CD14-positive monocyte (primary cell): Measurements from ENCODE around the gene ZNF652. TPM values are rescaled to one million over a fixed set of nuclear protein-coding genes. Genes with fewer than 3 reads are reported as not detected.
"Not testable (repeated sequence)": the region's sequence is repeated elsewhere in the genome, so short reads cannot be mapped to it uniquely, and the experiment has no call there.

Experiments used
- DNase-seq, 3 donors: peaks; one replicate each; pipeline ENCODE4 v3.0.0-alpha.2; 2011 to 2022
- H2AFZ ChIP-seq: 2 replicates; pipeline ENCODE4 v1.6.0; 2012; ENCODE audit warnings: mild to moderate bottlenecking, low read depth, low read length, inconsistent platforms; ENCODE audit not compliant: insufficient read depth, poor library complexity, severe bottlenecking
- H3K27ac ChIP-seq, 2 donors: 1 replicate in 1 of 2; 2 replicates in 1 of 2; pipeline ENCODE4 v1.5.1; 2012 to 2013; ENCODE audit warnings: low read length in 2 of 2, control low read depth in 1 of 2, inconsistent platforms in 1 of 2, low read depth in 1 of 2, mild to moderate bottlenecking in 1 of 2
- H3K27me3 ChIP-seq, 2 donors: one replicate each; pipeline versions ENCODE4 v1.6.0 to v1.6.1; 2011 to 2013; ENCODE audit warnings: low read length in 2 of 2; ENCODE audit not compliant: control insufficient read depth in 2 of 2, insufficient read depth in 2 of 2
- H3K36me3 ChIP-seq, 2 donors: replicated peaks in 1 of 2; 1 replicate in 1 of 2; 2 replicates in 1 of 2; pipeline versions ENCODE4 v1.5.1 to v1.6.1; 2012 to 2013; ENCODE audit warnings: low read length in 2 of 2, control low read depth in 1 of 2, inconsistent platforms in 1 of 2, mild to moderate bottlenecking in 1 of 2; ENCODE audit not compliant: insufficient read depth in 2 of 2, control insufficient read depth in 1 of 2
- H3K4me1 ChIP-seq, 2 donors: 1 replicate in 1 of 2; 2 replicates in 1 of 2; pipeline versions ENCODE4 v1.5.1 to v1.6.1; 2012 to 2013; ENCODE audit warnings: low read length in 2 of 2, control low read depth in 1 of 2, inconsistent platforms in 1 of 2, mild to moderate bottlenecking in 1 of 2, moderate library complexity in 1 of 2; ENCODE audit not compliant: insufficient read depth in 2 of 2, control insufficient read depth in 1 of 2
- H3K4me2 ChIP-seq: replicated peaks from 2 replicates; pipeline ENCODE3; 2012; ENCODE audit warnings: low read length, moderate library complexity, mild to moderate bottlenecking; ENCODE audit not compliant: poor library complexity, severe bottlenecking; ENCODE audit errors: extremely low read depth
- H3K4me3 ChIP-seq, 3 experiments: fragments of 200-600 bp in 1 of 3; sonication (generic) in 1 of 3; replicated peaks in 1 of 3; 1 replicate in 2 of 3; 2 replicates in 1 of 3; pipeline ENCODE4 v1.5.1; 2011 to 2013; ENCODE audit warnings: low read length in 3 of 3, mild to moderate bottlenecking in 3 of 3, control low read depth in 2 of 3, low read depth in 2 of 3, inconsistent platforms in 1 of 3, moderate library complexity in 1 of 3
- H3K79me2 ChIP-seq: 2 replicates; pipeline ENCODE4 v1.6.0; 2012; ENCODE audit warnings: mild to moderate bottlenecking, control low read depth, inconsistent platforms, low read length, moderate library complexity; ENCODE audit not compliant: insufficient read depth
- H3K9ac ChIP-seq: 2 replicates; pipeline ENCODE4 v1.6.0; 2017; ENCODE audit warnings: low read length, mild to moderate bottlenecking; ENCODE audit not compliant: insufficient read depth, poor library complexity, severe bottlenecking
- H3K9me3 ChIP-seq, 2 donors: replicated peaks in 1 of 2; 1 replicate in 1 of 2; 2 replicates in 1 of 2; pipeline versions ENCODE4 v1.5.1 to v1.6.1; 2012 to 2013; ENCODE audit warnings: low read length in 2 of 2, control low read depth in 1 of 2; ENCODE audit not compliant: control insufficient read depth in 1 of 2, insufficient read depth in 1 of 2
- H4K20me1 ChIP-seq: 2 replicates; pipeline ENCODE4 v1.6.0; 2012; ENCODE audit warnings: mild to moderate bottlenecking, low read length, control low read depth, moderate library complexity; ENCODE audit not compliant: insufficient read depth
- H3K27ac Mint-ChIP-seq, 7 donors: one replicate each; pipeline ENCODE4 v1.8.0; 2020; ENCODE audit warnings: mild to moderate bottlenecking in 7 of 7, mixed read lengths in 7 of 7, moderate library complexity in 6 of 7, inconsistent platforms in 2 of 7
- H3K27me3 Mint-ChIP-seq, 3 donors: one replicate each; pipeline ENCODE4 v1.8.0; 2021 to 2022; ENCODE audit warnings: low read depth in 3 of 3, mild to moderate bottlenecking in 3 of 3, mixed read lengths in 3 of 3, moderate library complexity in 3 of 3, inconsistent platforms in 1 of 3
- H3K36me3 Mint-ChIP-seq, 2 donors: one replicate each; pipeline ENCODE4 v1.8.0; 2020; ENCODE audit warnings: mixed read lengths in 2 of 2, inconsistent platforms in 1 of 2, mild to moderate bottlenecking in 1 of 2
- H3K4me1 Mint-ChIP-seq: one replicate; pipeline ENCODE4 v1.8.0; 2020; ENCODE audit warnings: mild to moderate bottlenecking, mixed read lengths
- H3K4me3 Mint-ChIP-seq, 2 donors: one replicate each; pipeline ENCODE4 v1.8.0; 2020; ENCODE audit warnings: mild to moderate bottlenecking in 2 of 2, mixed read lengths in 2 of 2, moderate library complexity in 1 of 2
- H3K9me3 Mint-ChIP-seq, 7 donors: one replicate each; pipeline ENCODE4 v1.8.0; 2020 to 2022; ENCODE audit warnings: mixed read lengths in 7 of 7, mild to moderate bottlenecking in 6 of 7, moderate library complexity in 6 of 7, inconsistent platforms in 2 of 7
- CTCF ChIP-seq: fragments of 200-600 bp; IDR thresholded peaks from one replicate; pipeline ENCODE4 v1.8.0; 2022; ENCODE audit warnings: antibody characterized with exemption, mild to moderate bottlenecking
- WGBS: methylation state at CpG from one replicate; pipeline ENCODE4 v1.1.5; 2013; ENCODE audit warnings: missing lambda C conversion rate; ENCODE audit not compliant: insufficient coverage; 5-methylcytosine and 5-hydroxymethylcytosine counted together
- intact Hi-C, 2 donors: fragments of 100-400 bp; cut with micrococcal nuclease; formaldehyde crosslinking; loops; one replicate each; pipeline versions ENCODE4 v1.15.0 to v1.15.1; 2023
- polyA plus RNA-seq, 3 donors: library from polyadenylated mRNA; depleted of rRNA in 1 of 3; unstranded in 2 of 3; stranded (reverse) in 1 of 3; fragments of 300-500 nt in 2 of 3; fragments of >200 nt in 1 of 3; fragmentation: Illumina TruSeq in 2 of 3; gene quantifications; 1 replicate in 2 of 3; 2 replicates in 1 of 3; pipeline ENCODE4 v1.2.3, GENCODE V29; 2012 to 2021

ZNF652 gene
- polyA plus RNA-seq, 3 donors: 16.9 to 19.8 (median 18.8) TPM

GRCh38 chr17:49365667-49366066 is 3.6 kb upstream of the ZNF652 start:
- WGBS: no CpG with 5 or more reads among the region's 2 CpGs
- Mint-ChIP-seq H3K27ac (peak overlapping the region in 2 of 7 donors; percentile 37 to 54), H3K36me3 (peaks cover 2 to 5% of the 10 kb centered on the region in 2 donors), H3K27me3 (peaks cover 0 to 2% (median 0%) of the 10 kb centered on the region in 3 donors), H3K4me3 (no peak overlapping the region), H3K4me1 (peaks cover 28% of the 10 kb centered on the region), H3K9me3 (peaks cover 0 to 3% (median 0%) of the 10 kb centered on the region in 7 donors)
- H2AFZ ChIP-seq: no peak overlapping the region
- no peak overlapping the region for H3K9ac ChIP-seq
- no peaks in the 10 kb centered on the region for H3K27me3 ChIP-seq
- H3K27ac ChIP-seq: no peak overlapping the region
- H3K9me3 ChIP-seq: no peaks in the 10 kb centered on the region
- no peak overlapping the region for H3K4me2 ChIP-seq
- DNase-seq: no peak
- peaks cover 25 to 33% of the 10 kb centered on the region in 2 donors for H3K4me1 ChIP-seq
- H3K36me3 ChIP-seq: no peaks in the 10 kb centered on the region
- H3K79me2 ChIP-seq: peaks cover 10% of the 10 kb centered on the region
- H3K4me3 ChIP-seq: no peak overlapping the region
- no peak for TF ChIP-seq CTCF
- intact Hi-C loops: no loop called here
- H4K20me1 ChIP-seq: peaks cover 5% of the 10 kb centered on the region

GRCh38 chr17:49365126-49365525 is 3.1 kb upstream of the ZNF652 start:
- Histone ChIP-seq H3K79me2 (peaks cover 15% of the 10 kb centered on the region), H4K20me1 (peaks cover 11% of the 10 kb centered on the region), H3K4me1 (peaks cover 25 to 33% of the 10 kb centered on the region in 2 donors)
- H3K9ac ChIP-seq, H3K4me3 Mint-ChIP-seq, H3K27me3 ChIP-seq, H3K27ac ChIP-seq, DNase-seq, H3K36me3 Mint-ChIP-seq, H3K4me2 ChIP-seq, H2AFZ ChIP-seq, H3K27me3 Mint-ChIP-seq, H3K4me3 ChIP-seq, H3K9me3 ChIP-seq, H3K9me3 Mint-ChIP-seq, H3K27ac Mint-ChIP-seq, H3K36me3 ChIP-seq, intact Hi-C loops: not testable (repeated sequence)
- peaks cover 28% of the 10 kb centered on the region for H3K4me1 Mint-ChIP-seq
- WGBS: 95% methylated on average over 6 of the region's 10 CpGs
